Hematopoietic multipotent progenitor cell treated with erythropoietin and hydrocortisone succinate and interleukin-3 and kit ligand, for 6 days (in vitro differentiated cells): ENCODE data around the gene COBL.

Experiments used
- DNase-seq: peaks from one replicate; pipeline ENCODE4 v3.0.0-alpha.2; 2015

Gene COBL

GRCh38 chr7:50982626-50983025 is 334.0 kb downstream of the COBL start:
- peak; percentile 25 for DNase-seq

GRCh38 chr7:50981743-50982142 is 334.9 kb downstream of the COBL start:
- DNase-seq: no peak

- no peak for DNase-seq
These were observed 336.2 kb downstream of the COBL start for GRCh38 chr7:50980411-50980810.

GRCh38 chr7:50978633-50979215 is 337.9 kb downstream of the COBL start:
- peak; percentile 5 for DNase-seq

- DNase-seq: no peak
These were observed 339.2 kb downstream of the COBL start for GRCh38 chr7:50977421-50977820.

GRCh38 chr7:50976064-50976463 is 340.5 kb downstream of the COBL start:
- no peak for DNase-seq

GRCh38 chr7:50974240-50974639 is 342.4 kb downstream of the COBL start:
- no peak for DNase-seq

- no peak for DNase-seq
These were observed 342.8 kb downstream of the COBL start for GRCh38 chr7:50973814-50974213.

- no peak for DNase-seq
These were observed 346.5 kb downstream of the COBL start for GRCh38 chr7:50970092-50970491.
